ENCODE results near the gene MYCN.
"Not testable (repeated sequence)": the region's sequence is repeated elsewhere in the genome, so short reads cannot be mapped to it uniquely, and the experiment has no call there.

Gene MYCN

DNA sequence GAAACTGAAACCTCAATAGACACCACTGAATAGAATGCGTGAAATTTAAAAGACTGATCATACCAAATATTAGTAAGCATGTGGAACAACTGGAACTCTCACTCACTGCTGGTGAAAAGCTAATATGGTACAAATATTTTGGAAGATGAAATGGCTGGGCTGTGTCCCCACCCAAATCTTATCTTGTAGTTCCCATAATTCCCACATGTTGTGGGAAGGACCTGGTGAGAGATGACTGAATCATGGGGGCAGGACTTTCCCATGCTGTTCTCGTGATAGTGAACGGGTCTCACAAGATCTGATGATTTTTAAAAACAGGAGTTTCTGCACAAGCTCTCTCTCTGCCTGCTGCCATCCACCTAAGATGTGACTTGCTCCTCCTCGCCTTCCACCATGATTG is 32.0 kb upstream of the MYCN start:
- no peak for DNase-seq

DNA sequence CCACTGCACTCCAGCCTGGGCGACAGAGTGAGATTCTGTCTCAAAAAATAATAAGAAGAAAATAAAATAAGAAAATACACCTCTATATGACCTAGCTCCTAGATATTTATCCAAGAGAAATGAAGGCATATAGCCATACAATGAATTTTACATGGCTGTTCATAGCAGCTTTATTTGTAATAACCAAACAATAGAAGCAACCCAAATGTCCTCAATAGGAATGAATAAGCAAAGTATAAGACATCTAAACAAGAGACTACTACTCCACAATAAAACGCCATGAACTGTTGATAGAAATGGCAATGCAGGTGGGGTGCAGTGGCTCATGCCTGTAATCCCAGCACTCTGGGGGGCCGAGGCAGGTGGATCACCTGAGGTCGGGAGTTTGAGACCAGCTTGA is 31.2 kb upstream of the MYCN start:
- DNase-seq: no peak

DNA sequence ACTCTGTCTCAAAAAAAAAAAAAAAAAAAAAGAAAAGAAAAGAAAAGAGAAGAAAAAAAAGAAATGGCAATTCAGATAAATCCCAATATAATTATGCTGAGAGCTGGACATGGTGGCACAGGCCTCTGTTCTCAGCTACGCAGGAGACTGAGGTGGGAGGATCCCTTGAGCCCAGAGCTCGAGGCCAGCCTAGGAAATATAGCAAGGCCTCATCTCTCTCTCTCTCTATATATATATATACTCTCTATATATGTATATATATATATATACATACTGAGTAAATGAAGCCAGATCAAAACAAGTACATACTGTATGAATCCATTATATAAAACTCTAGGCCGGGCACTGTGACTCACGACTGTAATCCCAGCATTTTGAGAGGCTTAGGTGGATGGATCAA is 30.6 kb upstream of the MYCN start:
- DNase-seq: no peak

DNA sequence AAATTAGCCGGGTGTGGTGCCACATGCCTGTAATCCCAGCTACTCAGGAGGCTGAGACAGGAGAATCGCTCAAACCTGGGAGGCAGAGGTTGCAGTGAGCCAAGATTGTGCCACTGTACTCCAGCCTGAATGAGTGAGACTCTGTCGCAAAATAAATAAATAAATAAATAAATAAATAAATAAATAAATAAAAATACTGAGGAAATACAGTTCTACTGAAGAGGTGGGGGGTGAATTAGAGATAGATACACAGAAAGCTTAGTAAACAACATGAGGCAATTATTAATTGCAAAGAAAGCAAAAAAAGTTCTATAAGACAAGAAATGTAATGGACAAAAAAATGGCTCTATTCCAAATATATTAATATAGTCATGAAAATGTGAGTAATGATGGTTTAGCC is 29.1 kb upstream of the MYCN start:
- not testable (repeated sequence) for DNase-seq

DNA sequence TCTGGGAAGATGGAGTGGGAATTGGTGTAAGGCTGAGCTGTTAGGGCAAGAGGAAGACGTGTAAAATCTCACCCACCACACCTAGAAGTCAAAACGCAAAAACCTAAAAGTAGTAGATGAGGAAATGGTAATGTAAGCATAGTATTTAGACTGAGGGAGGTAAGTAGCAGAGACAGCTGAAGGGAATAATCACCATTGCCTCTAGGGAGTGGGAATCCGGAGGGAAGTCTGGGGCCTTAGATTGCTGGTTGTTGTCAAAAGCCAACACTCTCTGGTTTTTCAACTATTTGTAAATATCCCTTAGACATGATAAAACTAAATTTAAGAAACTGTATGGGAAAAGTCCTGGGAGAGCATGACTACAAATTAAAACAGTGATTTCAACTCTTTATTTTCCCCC is 28.7 kb upstream of the MYCN start:
- DNase-seq: no peak

DNA sequence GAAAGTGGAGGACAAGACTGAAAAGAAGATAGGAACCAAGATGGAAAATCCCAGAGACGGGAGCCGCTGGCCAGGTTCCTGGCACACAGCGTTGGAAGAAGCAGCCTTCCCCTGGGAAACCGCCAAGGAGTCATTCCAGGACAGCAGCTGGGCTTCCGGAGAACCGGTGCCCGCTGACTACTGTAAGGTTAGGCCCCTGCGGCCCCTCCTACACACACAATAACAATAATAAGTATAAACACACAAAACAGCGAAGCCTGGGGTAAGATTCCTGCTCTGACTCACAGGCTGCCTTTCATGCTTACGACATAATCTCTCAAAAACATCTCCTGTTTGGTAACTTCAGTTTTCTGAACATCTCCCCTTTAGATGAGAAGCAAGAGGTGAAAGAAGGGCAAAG is 28.1 kb upstream of the MYCN start:
- no peak for DNase-seq

DNA sequence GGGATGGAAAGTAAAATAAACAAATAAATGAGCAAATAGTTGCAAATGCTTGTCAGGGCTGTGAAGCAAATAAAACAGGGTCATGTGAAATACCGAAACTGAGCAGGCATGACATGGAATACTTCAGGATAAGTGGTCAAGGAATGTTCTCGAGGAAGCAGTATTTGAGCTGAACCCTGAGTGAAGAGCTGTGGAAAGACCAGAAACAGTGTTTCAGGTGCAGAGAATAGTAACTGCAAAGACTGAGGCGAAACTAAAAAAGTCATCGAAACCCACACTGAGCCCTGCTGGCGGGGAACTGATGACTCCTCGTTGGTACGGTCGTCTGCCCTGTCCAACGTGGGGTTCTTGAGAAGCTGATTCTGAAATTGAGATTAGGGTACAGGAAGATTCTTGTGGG is 27.2 kb upstream of the MYCN start:
- no peak for DNase-seq

DNA sequence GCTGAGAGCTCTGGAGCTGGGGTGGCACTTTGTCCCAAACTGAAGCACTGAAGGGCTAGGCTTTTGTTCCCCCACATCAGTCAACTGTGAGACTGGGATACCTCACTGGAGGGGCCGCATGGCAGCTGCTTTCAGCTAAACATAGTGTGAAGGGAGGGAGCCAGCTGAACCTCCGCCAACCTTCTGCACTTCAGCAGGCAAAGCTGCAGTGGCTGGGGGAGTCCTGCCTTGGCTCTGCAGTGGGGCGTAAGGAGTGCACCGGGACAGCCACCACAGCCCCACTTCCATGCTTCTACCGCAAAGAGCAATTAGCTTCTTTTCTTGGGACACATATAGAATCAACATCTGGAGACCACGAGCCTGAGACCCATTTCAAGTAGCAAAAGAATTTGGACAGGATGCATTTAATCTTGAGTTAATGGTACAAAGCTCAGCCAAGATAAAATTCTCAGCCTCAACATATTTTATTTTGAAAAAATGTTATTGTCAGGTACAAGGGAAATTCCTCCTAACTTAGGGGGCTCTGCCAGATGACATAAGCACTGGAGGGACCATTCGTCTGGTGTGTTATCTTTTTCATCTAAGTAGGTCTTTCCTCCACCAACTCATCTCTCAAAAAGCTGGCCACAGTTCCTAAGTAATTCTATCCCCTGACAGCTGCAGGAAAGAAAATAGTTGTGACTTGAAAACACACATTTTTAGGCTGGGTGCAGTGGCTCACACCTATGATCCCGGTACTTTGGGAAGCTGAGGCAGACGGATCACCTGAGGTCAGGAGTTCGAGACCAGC is 25.6 kb upstream of the MYCN start:
- DNase-seq: no peak

DNA sequence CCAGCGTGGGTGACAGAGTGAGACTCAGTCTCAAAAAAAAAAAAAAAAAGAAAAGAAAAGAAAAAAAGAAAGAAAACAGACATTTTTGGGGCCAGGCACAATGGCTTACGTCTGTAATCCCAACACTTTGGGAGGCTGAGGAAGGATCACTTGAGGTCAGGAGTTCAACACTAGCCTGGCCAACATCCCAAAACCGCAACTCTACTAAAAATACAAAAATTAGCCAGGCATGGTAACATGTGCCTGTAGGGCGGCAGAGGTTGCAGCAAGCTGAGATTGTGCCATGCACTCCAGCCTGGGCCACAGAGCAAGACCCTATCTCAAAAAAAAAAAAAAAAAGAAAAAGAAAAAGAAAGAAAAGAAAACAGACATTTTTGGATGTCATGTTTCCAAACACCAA is 24.8 kb upstream of the MYCN start:
- not testable (repeated sequence) for DNase-seq

DNA sequence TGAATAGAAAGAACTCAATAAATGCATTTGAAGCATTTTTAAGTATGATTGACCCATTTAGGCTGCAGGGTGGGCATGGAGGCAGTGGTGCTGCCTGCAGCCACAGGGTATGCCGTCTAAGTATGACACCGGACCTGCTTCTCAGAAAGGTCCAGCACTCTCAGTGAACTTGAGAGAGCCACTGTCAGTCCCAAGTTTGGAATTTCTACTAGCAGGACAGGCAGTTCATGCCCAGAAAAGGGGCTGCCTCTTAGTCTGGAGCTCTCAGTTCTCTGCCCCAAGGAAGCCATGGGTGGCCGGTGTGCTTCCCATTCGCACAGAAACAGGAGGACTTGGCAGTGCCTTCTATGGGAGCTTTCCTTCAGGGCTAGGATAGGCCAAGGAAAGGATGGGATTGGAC is 24.0 kb upstream of the MYCN start:
- no peak for DNase-seq

DNA sequence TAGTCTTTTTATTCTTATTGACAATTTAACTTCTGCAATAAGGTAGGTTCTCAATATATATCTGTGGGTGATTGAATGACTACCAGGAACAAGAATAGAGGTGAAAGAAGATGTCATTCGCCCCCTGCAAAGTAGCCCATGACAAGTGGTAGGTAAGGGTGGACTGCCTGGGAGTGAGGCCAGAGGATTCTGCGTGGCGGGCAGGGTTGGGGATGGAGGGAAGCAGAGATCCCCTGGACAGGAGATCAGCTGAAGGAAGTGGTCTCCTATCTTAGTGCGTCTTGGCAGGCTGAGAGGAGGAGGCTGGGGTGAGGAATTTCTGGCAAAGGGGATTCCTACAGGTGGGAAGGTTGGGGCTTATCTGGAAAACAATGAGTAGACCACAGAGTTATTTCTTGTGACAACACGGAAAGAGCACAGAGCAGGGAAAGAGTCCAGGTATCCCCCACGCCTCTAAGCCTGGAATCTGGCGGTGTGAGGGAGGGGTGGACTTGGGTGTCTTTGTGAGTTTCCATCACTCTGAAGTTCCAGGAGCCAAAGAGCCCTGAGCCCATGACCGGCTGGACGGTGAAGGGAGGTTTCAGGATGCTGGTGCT is 21.5 kb upstream of the MYCN start:
- DNase-seq: no peak

DNA sequence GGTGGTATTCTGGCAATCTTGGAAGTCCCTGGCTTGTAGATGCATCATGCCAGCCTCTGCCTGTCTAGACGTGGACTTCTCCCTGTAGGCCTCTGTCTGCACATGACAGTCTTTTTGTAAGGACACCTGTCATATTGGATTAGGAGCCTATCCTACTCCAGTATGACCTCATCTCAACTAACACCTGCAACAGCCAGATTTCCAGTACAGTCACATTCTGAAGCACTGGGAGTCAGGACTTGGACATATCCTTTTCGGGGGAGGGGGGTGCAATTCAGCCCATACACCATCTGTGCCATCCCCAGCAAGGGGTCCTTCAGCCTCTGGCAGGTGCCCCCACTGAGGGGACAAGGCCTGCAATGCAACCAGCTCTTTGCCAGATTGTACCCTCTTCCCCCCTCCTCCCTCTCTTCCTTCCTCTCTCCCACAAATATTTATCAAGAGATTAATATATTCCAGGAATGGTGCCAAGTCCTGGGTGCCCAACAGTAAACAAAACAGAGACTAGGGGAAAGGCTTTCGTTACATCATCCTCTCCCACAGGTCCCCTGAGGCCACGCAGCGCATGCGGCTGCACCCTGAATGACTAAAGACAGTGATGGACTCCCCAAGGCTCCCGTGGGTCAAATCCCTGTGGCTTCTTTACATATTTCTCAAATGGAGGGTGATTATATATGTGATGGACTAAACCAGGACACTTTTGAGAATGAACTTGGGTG is 20.5 kb upstream of the MYCN start:
- no peak for DNase-seq

DNA sequence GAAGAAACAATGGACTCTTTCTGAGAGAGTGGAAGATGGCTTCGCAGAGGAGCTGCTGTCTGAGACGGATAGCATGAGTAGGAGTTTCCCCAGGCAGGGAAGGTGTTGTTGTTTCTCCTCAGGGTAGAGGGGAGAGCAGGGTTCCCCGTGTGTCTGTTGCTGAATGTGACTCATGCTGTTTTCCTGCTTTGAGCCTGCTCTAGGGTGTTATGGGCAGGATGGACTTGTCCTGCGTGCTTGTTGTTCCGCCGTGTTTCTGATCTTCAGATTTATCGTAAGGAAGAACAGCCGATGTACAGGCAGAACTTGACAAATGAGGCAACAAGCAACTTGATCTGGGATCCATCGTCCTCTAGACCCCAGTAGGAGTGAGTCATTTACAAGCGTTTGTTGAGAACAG is 19.7 kb upstream of the MYCN start:
- no peak for DNase-seq

DNA sequence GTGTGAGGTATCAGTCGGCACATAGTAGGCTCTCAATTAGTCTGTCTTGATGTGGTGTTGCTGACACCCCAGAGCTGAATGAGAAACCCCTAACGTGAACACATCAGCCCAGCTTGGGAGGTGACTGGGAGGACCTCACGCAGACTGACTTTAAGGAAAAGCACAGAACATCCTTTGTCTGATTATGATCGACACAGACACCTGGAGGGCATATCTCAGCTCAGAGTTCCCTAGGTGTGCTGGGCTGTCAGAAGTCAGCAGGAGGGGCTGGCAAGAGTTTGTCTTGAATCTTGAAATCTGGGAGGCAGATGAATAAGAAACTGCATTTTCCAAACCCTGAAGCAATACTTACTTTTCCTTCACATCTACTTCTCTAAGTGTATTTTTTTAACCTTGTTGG is 16.8 kb upstream of the MYCN start:
- no peak for DNase-seq

DNA sequence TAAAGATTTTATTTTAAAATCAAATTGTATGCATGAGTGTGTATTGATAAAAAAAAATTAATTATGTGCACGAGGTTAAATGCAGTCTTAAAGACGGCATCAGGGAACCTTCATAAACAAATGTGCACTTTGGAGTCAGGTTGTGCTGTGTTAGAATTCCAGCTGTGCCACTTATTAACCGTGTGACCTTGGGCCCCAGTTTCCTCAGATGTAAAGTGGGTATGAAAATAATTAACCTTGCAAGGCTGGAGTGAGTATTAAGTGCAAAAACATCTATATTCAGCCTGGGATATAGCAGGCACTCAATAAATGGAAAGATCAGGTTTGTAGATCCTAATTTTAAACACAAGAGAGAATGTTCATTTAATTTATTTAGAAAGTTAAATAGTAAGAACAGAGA is 14.5 kb upstream of the MYCN start:
- DNase-seq: no peak

DNA sequence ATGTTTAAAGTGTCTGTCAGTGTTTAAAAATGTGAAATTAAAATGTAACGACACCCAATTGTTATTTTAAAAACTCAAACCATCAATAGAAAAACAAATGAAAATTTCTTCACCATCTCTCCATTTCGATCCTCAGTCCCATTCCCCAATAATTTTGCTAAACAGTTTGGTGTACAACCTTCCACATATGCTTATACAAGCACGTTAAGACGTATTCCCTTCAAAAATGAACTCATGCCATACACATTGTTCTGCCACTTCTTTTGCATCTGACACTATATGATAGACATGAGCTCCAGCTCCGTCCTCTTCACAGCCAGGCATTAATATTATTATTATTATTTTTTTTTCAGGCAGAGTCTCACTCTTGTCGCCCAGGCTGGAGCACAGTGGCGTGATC is 14.1 kb upstream of the MYCN start:
- DNase-seq: no peak

DNA sequence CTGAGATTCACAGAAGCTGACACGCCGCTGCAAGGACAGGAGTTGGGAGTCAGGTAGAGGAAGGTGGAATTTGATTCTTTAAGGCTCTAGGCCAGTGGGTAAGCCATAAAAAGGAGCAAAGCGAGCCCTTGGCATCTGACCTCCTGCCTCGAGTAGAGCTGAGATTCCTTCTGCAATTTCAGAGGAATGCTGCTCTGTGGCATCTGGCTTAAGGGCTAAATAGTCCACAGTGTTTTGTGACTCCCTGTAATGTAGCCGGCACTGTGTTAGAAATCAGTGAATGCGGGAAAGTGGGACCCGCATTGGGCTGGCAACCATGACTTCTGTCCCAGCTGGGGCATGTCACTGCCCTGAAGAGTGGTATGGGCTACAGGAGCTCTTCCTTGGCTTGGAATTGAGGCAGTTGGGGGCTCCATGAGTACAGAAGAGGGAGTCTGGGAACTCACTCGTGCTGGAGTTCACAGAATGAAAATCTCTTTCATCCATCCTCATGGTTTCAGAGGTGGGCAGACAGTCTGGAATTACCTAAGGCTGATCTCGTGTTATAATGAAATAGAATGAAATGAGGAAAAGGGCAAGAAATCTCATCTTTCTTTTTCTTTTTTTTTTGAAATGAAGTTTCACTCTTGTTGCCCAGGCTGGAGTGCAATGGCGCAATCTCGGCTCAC is 12.7 kb upstream of the MYCN start:
- DNase-seq: no peak

DNA sequence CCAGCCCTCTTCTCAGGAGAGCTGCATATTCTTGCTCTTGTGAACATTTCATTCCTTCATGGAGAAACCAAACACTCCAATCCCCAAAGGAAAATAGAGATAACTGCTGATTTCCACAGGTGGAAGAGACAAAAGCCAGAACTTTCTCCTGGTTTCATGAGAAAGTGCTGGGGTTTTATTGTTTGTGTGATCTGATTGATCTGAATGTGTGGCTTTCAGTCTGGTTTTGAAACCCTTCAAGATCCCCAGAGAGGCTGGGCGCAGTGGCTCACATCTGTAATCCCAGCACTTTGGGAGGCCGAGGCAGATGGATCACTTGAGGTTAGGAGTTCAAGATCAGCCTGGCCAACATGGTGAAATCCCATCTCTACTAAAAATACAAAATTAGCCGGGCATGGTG is 11.3 kb upstream of the MYCN start:
- DNase-seq: not testable (repeated sequence)

DNA sequence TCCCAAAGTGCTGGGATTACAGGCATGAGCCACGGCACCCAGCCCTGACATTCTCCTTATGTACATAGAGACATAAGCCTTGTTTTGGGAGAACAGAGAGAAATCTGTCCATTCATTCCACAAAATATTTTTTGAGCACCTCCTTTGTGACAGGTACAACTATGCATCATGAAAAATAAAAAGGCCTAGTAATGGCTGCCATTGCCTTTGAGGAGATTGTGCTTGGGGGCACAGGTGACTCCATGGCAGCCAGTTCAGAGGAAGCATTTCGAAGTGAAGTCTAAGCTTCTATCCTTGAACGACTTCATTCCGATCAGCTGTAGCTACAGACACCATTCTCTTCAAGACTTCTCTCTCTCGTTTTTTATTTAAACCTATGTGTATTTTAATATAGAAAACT is 10.5 kb upstream of the MYCN start:
- no peak for DNase-seq

DNA sequence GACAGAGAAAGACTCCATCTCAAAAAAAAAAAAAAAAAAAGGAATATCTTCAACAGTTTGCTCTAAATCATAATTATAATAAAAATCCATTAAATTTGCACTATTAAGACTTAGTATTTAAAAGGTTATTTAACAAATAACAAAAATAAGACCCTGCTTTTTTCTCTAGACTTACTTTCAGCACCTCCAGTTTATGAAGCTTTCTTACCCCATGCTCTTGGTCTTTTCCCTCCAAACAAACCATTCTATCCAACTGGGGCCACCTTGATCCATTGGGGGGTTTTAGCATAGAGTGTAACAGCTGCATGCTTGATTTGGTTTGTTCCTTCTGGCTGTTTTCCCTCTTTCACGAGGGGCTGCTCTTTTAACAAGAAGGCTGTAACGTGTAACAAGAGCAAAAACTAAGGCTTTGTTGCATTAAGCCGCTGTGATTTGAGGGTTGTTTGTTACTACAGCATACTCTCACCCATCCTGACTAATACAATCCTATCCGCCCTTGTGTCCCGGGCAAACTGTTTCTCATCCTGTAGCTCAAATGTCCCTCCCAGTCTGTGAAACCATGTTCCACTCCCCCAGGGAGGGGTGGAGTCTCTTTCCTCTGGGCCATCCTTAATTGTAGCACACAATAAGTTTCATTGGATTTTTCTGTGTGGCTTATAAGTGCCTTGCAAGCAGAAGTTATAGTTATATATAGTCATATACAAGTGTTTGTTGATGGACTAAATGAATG is 9.6 kb upstream of the MYCN start:
- DNase-seq: no peak

DNA sequence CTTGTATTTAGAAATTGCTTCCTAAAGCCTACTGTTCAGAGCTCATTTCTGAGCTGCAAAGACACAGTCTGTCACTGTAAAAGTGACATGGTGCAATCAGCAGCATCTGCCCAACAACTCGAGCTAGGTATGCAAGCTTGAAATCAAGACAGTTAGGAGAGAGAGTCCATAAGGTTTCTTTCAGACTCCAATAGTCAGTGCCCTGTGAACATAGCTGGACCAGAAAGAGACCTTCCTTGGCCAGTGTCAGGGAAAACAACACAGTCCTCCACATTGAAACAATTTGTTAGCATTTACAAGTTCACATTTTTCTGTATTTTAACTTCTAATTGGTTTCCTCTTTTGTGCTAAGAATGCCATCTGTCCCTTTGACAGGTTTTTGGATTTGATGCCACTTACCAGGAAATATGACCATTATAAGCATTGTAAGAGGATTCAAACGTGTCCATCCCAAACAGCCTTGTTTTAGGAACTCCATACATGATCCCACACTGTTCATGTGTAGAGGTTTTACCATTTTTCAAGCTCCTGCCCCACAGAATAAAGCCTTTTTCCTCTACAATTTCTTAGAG is 8.9 kb upstream of the MYCN start:
- DNase-seq: no peak

DNA sequence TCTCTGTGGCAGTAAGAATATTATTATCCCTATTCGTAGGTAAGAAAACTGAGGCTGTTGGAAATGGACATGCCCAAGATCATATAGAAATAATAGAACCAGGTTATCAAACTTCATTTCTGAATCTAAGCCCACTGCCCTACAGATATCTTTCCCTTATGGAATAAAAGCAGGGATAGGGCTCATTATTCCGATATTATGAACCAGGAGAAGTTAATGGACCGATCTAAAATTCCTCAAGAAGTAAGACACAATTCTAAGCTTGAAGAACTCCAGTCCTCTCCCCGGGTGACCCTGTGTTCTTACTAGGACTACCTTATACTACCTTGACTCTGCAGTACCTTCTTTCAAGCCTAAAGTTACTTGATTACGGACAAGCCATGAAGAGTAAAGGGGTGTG is 8.4 kb upstream of the MYCN start:
- no peak for DNase-seq

Data from CD4-positive, alpha-beta T cell treated with Interleukin-21 for 1 hour (primary cell).